NB4 (cell line): ENCODE data around the gene NT5C3B.
"Not testable (repeated sequence)": the region's sequence is repeated elsewhere in the genome, so short reads cannot be mapped to it uniquely, and the experiment has no call there.

Experiments
- CTCF ChIP-seq: IDR thresholded peaks from one replicate; pipeline ENCODE4 v1.5.1; 2012; ENCODE audit warnings: low read depth, low read length
- POLR2A ChIP-seq: IDR thresholded peaks from 2 replicates; pipeline ENCODE4 v1.6.1; 2011; ENCODE audit warnings: mild to moderate bottlenecking; ENCODE audit not compliant: insufficient read length; ENCODE audit errors: extremely low read depth
- TF ChIP-seq, protein P1 (sequence below): IDR thresholded peaks from 2 replicates; pipeline ENCODE4 v1.6.1; 2011; ENCODE audit warnings: low read depth, low read length

DNA sequence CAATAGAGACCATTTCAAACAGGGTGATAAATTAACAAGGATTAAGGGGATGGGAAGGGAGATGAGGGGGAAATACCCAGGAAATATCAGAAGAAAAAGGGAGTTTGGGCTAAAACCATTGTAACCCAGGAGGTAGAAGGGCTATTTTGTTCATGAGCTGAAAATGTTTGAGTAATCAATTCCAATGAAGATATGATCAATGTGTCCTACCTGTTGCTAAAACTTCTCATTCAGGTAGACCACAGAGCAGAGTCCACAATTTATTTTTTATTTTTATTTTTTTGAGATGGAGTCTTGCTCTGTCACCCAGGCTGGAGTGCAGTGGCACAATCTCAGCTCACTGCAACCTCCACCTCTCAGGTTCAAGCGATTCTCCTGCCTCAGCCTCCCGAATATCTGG lies 3.4 kb upstream of the NT5C3B start:
- TF ChIP-seq CTCF, POLR2A: not testable (repeated sequence)
- TF ChIP-seq, protein P1, sequence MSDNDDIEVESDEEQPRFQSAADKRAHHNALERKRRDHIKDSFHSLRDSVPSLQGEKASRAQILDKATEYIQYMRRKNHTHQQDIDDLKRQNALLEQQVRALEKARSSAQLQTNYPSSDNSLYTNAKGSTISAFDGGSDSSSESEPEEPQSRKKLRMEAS = not testable (repeated sequence)
